Endothelial cell of umbilical vein (primary cell): ENCODE results near the gene SUN3.

Experiments used
- CTCF ChIP-seq, 2 donors: IDR thresholded peaks; 1 replicate in 1 of 2; 2 replicates in 1 of 2; pipeline ENCODE4 v1.5.1; 2011; ENCODE audit warnings: low read length in 2 of 2, mild to moderate bottlenecking in 2 of 2, moderate library complexity in 2 of 2, control low read depth in 1 of 2, inconsistent platforms in 1 of 2, low read depth in 1 of 2; ENCODE audit not compliant: insufficient read depth in 1 of 2; ENCODE audit errors: extremely low read depth in 1 of 2
- EZH2 ChIP-seq: IDR thresholded peaks from 2 replicates; pipeline ENCODE4 v1.6.1; 2012; ENCODE audit warnings: borderline replicate concordance, low read depth, mild to moderate bottlenecking, moderate library complexity, low read length, inconsistent platforms; ENCODE audit not compliant: severe bottlenecking
- JUN ChIP-seq: IDR thresholded peaks from 2 replicates; pipeline ENCODE4 v1.6.1; 2011; ENCODE audit warnings: borderline replicate concordance, low read depth; ENCODE audit not compliant: insufficient read length, insufficient read depth
- POLR2A ChIP-seq: IDR thresholded peaks from 2 replicates; pipeline ENCODE4 v1.6.1; 2012; ENCODE audit warnings: low read depth, mild to moderate bottlenecking, control low read depth, low read length
- POLR2AphosphoS5 ChIP-seq: IDR thresholded peaks from 2 replicates; pipeline ENCODE4 v1.6.1; 2012; ENCODE audit warnings: low read depth, mild to moderate bottlenecking, control low read depth, low read length, moderate library complexity; ENCODE audit not compliant: insufficient read depth

- TF ChIP-seq CTCF (IDR thresholded peaks at IDR 0.05; ENCODE audit: extremely low read depth in 1 of 2, insufficient read depth in 1 of 2, low read depth in 1 of 2, low read length in 2 of 2) (no peak), JUN (no peak), POLR2A (no peak), POLR2AphosphoS5 (no peak), EZH2 (no peak)
These were observed 61.8 kb downstream of the SUN3 start for GRCh38 chr7:47967123-47967522.
